Measurements from ENCODE around the gene NAA40.
A peak's percentile ranks its signal among the peaks of the same experiment; 100 is the strongest.

Gene NAA40

DNA sequence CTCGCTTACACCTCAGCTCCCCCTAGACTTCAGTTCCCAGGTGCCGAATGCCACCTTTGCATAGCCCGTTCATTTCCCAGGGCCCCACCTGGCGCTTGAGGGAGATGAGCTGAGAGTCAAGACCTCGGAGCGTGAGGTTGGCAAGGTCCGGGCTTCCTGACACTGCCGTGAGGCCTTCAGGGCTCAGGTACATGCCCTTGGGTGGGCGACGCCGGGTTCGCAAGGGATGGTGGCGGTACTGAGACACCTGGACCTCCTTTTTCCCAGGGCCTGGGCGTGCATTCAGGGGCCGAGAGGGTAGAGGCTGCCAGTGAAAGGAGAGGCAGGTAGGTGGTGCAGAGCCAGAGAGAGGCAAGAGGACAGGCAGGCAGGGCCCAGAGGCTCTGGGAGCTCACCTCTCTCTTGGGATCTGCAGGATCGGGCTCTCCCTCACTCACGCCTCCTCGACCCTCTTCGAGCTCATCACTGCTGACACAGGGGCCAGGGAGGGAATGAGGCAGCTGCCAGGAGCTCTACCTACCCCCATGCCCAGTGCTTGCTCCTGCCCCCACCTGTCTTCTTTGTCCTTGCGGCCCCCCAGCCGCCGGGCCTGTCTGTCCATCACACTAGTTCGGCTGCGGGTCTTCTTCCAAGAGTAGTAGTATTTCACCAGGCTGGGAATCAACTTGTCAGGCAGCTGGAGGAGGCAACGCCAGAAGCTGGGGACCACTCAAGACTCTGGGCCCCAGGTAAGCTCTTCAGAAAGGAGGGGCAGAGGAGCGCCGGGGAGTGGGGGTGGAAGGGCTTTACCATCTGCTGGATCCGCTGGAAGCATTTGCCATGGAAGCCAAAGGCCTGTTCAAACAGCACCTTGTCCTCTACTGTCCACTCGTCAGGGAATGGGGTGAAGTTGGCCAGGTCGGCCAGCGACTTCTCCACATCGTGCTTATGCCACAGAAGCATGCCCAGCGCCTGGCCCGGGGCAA lies 24.7 kb upstream of the NAA40 start:
- DNase-seq, result no peak

DNA sequence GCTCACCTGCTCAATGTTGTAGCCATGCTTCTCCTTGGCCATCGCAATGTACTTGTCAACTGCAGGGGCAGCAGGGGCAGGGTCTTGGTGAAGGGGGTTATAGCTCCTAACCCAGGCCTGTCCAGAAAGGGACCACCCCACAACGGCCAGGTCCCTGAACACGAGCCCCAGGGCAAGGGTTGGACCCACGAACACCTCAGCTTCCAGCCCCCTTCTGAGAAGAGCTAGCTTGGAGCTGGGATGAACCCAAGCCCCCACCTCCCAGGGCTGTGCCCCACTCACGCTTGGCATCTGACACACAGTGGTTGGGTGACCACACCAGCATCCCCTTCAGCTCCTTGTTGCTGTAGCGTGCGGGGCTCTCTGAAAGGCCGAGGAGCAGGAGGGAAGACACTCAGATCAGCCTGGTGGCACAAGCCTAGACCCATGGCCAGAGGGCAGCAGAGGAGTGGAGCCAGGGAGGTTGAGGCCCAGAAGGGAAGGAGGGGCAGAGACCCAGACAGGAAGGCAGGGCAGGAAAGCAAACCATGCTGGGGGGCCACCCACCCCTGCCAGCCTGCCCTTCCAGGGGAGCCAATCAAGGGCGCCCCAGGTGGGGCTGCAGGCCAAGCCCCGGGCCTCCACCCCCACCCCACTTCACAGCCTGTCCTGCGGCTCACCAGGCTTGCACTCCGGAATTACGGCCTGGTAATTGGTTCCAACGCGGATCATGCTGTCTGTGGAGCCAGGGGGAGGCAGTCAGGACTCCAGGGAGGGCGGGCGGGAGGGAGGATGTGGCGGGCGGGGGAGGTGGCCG lies 23.7 kb upstream of the NAA40 start:
- peak; percentile 28 for DNase-seq

DNA sequence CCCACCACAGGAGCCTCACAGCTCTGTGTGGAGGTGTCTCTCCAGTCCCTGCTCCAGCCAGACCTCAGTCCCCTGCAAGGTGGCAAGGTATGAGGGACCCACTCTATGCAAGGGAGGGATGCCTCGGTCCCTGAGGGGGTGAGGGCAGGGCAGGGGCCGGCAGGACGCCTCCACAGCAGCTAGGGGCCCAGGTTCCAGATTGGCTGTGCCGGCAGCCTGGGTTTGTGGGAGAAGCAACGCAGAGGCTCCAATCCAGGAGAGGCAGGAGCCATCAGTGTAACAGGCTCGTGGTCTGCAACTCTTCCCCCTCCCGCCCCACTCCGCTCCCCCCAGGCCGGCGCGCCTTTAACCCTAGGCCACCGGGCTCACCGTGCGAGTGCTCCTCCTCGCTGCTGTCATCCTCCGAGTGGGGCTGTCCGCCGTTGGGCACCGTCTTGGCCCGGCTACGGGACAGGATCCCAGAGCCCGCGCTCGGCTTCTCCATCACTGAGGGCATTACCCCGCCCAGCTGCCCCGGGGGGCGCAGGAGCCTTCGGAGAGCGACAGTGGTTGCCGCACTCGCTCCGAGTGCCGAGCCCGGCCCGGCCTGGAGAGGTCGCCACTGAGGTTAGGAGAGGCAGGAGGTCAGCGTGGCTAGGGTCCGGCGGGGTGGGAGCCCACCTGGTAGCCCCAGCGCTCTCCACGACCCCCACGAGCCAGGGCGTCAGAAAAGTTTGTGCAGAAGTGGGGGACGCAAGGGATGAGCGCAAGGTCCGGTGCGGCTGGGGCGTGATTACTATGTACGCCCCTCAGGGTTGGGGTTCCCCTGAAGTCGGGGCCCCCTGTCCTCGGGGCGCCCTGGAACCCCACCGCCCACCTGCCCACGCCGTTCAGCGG lies 22.6 kb upstream of the NAA40 start:
- DNase-seq, result peak; percentile 80

DNA sequence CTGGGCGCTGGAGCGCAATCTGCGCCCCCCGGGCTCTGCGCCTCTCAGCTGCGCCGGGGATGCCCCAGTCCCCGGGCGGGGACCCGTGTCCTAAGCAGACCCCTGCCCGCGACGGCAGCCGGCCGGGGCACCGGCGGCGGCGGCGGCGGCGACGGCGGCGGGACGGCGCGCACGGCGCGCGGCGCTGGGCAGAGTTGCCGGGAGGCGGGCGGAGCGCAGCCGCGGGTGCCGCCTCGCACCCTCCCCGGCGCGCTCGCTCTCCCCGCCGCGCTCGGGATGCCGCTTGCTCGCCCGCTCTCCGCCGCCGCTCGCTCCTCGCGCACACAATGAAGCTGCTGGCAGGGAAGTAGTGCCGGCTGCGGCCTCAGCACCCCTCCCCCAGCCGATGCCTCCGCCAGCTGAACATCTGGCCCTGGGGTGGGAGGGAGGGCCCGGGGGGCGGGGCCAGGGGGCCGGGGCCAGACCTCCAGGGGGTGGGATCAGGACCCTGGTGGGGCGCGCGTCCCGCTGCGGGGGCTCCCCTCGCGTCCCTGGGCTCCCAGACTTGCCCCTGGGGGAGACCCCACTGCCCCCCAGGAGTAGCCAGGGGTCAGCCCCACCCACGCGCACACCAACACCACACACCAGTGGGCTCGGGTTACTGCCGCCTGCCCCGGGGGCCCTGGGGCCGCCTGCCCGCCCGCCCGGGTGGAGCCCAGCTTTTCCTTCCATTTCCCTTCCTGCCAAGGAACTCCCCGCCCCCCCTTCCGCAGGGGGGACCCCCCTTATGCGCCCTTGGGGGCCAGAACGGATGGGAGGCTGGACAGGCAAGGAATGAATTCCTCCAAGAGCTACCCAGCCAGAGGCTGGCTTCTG lies 21.7 kb upstream of the NAA40 start, which contains the start of gene RCOR2:
Gene RCOR2, minus strand, starts transcription at position 328 of the 855 bp plus-strand sequence. CDS start 708 bp downstream, outside the sequence.
- peak; percentile 97 for DNase-seq

DNA sequence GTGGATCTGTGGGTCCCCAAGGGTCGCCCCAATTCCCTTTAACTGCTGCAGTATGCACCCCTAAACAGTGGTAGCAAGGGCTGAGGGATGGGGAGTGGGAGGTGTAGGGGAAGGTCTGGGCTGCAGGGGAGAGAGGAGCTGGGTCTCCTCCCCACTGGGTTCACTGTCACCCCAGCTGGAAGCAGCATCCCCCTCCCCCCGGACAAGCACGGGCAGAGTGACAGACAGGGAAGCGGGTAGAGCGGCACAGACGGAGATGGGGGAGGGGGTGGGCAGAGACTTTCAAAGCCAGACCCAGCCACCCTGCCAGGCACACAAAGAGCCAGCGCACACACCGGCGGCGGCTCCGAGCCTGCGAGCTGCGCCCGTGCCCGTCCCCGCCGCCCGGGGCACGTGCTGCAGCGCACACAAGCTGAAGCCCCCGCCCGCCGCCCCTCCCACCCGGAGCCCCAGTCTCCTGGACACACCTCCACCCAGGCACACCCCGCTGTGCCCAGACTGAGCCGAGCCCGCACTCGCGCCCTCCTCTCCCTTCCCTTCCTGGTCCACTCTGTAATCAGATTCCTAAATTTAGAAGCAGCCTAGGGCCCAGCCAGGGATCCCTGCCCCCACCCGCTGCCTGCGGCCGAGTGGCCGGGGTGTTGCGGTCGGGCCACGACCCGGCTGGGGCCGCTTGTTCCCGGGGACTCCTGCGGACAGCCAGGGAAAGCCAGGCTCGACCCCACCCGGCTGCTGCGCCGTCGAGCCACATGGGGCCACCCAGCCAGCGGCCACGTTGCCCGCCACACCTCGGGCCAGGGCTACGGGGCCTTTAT lies 20.9 kb upstream of the NAA40 start:
- peak; percentile 94 for DNase-seq

DNA sequence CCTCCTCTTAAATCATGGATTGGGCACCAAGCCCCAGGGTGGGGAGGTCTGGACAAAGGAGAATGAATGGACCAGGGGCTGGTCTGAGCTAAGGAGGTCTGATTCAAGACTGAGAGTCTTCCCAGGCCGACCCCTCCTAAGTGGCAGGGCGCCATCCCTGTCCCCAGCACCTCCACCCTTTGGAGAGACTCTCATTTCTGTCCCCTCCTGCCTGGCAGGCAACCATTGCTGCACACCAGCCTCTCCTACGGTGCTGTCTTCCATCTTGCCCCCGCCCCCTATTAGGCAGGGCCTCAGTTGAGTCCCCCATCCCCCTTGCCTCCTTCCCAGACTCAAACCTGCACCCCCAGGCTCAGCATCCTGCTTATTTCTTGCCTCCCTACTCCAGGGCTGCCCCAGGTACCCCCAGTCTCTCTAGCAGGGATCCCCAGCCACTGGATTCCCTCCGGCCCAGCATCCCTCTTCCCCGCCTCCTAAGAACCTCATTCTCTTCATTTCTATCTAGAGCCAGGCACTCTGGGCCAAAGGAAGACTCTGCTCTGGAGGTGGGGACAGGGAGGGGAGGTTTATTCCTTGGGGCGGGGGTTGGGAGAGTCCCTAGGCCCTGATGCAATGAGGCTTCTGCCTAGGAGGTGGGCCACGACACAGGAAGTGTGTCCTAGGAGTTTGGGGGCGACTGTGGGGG lies 20.2 kb upstream of the NAA40 start:
- DNase-seq, result peak; percentile 72

DNA sequence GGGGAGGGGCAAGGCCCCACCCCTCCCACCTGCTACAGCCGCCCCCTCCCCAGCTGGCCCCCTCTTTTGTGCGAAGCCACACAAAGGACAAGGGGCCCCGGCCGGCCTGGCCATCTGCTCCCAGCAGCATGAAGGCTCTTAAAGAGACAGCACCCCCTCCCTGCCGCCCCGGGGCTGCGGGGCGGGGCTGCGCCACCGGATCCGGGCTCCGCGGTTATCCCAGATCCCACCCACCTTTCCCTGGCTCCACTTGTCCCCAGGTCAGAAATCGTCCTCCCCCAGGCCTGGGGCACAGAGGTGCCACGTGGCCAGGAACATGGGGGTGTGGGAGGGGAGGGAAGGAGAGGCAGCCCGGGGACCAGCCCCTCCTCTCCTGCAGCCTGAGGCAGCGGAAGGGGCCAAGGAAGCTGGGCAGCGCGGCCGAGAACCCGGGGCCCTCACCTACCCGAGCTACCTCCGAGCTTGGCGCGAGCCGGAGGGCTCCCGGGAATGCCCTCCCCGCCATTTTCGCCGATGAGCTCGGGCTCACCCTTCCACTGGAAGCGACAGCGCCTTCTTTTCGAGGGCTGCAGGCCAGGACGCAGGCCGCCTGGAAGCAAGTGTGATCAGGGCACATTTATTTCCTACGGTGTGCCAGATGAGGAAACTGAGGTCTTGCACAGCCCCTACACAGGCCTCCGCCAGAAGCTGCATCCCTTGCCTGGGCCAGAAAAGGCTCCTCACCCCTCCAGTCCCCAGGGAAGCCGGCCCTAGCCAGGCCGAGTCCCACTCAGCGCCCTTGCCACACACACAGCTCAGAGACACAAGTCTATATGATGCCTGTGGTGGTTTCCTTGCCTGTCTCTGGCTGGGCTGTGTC lies 19.3 kb upstream of the NAA40 start:
- peak; percentile 89 for DNase-seq

DNA sequence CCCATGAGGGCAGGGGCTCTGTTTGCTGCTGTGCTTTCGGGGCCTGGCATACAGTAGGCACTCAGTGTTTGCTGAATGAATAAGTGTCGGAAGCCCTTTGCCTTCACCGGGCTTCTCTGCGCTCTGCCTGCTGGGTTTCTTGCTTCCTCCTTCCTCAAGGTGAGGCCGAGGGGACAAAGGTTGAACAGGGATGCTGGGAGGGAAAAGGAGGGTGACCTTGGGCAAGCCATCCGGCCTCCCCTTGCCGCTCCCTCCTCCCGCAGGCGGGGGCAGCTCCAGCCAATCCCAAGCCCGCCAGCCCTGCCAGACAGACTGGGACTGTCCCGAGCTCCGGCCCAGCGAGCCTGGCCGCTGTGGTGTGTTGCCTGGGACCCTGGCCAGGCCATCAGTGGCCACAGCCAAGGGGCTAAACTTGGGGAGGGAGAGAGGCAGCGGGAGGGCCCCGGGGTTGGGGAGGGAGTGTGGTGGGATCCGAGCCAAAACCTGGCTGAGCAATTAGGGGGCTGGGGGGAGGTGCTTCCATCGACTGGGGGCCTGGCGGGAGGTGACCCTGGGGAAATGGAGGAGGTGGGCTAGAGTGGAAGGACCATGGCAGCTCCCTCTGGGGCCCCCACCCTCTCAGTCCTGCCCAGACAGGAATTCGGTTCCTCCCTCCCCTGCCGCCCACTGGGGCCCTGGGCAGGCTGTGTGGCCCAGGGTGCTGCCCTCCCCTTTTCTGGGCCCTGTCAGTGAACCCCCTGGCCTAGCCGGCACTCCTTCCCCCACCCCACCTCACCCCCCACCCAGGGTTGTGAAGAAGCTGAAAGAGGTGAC lies 18.5 kb upstream of the NAA40 start:
- peak; percentile 57 for DNase-seq

DNA sequence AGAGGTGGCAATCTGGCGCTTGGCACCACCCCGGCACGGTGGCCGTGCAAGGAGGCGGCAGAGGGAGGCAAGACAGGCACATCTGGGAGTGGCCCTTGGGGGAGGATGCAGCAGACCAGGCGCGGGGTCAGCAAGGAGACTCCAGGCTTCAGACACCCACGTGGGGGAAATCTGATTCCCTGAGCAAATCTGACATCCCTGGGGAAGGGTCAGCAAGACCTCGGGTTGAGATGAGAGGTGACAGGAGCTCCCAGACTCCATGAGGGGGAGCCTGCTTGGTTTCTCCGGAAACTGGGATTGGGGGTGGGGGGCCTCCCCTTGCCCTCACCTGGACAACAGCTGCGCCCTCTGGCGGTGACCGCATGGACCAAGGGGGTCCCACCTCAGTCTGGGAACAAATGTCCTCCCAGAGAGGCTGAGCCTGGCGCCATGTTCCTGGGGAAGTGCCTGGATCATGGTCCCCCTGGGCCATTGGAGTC lies 17.8 kb upstream of the NAA40 start:
- DNase-seq, result no peak

DNA sequence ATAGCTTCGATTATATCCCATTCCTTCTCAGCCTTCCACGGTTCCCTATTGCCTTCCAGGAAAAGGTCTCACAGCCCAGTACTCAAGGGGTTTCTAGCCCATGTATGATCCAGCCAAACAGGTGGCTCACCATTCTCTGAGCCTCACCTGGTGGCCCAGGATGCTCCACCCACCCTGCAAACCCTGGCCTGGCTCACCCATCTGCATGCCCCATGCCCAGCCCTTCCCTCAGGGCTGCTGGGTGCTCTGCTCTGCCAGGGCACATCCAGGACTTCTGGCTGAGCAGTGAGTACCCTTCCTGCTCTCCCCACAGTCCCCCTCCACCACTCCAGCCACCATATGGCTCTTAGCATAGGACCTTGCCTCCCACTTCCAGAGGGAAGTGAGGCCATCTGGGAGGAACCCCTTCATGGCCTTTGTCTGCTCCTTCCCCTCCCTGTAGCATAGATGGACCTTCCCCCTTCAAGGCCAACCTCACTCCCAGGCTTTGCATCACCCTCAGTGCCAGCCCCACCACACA lies 16.1 kb upstream of the NAA40 start:
- no peak for DNase-seq

DNA sequence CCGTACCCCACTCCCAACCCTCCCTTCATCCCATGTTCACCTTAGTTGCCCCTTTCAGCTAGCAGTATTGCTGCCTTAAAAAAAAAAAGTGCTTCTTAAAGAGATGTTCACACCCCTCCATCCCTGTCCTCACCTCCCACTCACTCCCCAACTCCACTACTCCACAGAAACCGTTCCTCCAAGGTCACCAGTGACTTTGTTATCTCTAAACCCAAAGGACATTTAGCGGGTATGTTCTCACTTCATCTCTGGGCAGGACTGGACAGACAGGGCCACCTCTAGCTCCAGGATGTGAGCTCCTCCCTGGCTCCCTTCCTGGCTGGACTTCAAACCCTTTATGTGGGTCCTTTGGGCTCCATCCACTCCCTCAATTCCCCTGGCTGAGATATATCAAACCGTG lies 15.5 kb upstream of the NAA40 start:
- no peak for DNase-seq

DNA sequence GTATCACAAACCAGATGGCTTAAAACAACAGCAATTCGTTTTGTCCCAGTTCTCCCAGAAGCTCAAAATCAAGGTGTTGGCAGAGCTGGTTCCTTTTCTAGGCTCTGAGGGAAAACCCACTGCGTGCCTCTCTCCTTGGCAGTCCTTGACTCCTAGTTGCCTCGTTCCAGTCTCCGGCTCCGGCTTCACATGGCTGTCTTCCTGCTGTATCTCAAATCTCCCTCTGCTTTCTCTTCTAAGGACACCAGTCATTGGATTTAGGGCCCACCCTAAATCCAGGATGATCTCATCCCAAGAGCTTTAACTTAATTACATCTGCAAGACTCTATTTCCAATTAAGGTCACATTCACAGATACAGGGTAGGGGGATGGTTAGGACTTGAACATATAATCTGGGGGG lies 9.2 kb upstream of the NAA40 start:
- DNase-seq, result no peak

DNA sequence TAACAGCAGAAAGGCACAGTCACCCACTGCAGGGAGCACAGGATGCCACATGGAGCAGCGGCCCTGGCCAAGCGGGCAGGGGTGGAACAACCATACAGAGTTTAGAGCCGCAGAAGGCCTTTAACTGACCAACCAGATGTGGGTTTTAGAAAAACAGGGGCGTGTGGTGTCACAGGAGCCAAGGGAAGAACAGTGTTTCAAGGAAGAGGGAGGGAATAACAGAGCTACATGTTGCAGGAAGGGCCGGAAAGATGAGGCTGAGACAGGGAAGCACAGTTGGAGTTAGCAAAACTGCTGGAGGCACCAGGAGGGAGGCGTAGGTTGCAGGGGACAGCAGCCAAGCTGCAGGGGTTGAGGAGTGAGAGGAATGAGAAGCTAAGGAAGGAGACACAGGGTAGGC lies 7.8 kb upstream of the NAA40 start:
- no peak for DNase-seq

DNA sequence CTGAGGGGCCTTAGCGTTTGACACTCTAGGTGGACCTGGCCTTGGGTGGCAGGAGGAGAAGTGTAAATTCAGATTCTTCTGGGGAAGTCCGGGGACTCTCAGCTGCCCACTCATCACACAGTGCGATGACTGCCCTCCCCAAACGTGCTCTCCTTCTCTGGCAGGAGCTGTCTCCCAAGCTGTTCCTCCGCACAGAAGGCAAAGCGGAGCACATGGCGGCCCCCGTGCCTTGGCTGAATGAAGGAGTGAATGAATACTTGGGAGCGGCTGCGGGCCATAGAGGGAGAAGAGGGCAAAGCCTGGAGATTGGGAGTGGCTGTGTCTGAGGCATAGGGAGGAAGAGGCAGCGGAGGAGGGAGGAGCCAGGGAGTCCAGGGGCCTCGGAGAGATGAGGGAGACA lies 6.9 kb upstream of the NAA40 start:
- DNase-seq, result no peak

DNA sequence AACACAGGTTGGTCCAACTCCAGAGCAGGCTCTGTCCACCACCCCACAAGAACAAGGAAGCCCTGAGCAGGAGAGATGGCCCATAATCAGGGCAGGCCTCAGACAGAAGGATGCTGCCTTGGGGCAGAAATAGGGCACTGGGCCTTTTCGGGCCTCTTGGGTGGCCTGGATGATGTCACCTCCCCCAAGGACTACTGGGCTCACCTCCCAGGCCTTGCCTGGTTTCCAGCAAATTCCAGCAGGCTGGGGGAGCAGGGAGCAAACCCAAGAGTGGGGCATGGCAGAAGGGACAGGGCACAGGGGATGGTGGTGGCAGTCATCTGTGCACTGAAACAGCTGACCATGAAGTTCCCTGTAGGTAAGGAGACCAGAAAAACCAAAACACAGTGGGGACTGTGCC lies 5.3 kb upstream of the NAA40 start:
- no peak for DNase-seq

DNA sequence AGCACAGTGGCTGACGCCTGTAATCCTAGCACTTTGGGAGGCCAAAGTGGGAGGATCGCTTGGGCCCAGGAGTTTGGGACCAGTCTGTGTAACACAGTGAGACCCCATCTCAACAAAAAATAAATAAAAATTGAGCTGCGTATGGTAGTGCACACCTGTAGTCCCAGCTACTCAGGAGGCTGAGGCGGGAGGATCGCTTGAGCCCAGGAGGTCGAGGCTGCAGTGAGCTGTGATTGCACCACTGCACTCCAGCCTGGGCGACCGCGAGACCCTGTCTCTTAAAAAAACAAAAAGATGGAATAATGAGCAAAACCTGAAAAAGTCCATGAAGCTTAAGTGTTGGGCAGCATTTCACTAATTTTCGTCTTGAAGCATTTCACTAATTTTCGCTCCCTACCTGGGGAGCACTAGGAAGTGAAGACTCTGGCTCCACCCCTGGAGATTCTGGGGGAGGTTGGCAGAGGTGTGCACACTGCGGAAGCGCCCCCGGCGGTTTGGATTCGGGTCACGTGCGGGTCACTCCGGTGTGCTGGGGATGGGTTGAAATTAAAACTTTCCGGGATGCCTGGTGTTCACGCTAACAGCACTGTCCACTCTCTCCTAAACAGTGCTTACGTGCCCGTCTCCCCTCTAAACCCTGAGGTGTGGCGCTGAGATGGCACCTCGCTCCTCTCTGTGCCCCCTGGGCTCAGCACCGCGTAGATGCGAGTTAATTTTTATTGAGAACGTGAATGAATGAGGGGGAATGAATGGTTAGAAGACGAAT lies 906 bp upstream of the NAA40 start:
- peak; percentile 76 for DNase-seq

DNA sequence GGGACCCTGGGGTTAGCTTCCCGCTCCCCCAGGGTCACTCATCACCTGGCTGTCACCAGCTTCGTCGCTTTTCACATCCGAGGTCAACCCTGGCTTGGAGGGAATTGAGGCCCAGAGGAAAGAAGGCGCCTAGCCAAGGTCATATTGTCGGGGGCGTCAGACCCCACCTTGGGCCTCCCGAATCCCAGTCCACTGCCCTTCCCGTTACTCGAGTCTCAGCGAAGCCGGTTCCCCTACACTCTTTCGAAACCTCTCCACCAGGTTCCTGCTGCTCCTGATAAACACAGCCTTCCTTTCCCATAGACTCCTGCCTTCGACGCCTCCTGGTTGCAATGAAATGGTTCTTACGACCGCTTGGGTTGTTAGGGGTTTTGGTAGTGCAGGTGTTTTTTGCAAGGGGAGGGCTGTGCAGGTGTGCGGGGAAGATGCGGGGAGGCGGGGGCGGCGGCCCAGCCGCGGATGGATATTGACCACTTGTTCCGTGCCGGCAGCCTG lies 642 bp downstream of the NAA40 start:
- DNase-seq, result peak; percentile 63
